HG02678 (cell line): Measurements from ENCODE around the gene CCDC183.
"Not testable (repeated sequence)": the region's sequence is repeated elsewhere in the genome, so short reads cannot be mapped to it uniquely, and the experiment has no call there.

ENCODE experiments used
- ATAC-seq: cut with Tn5 transposase; IDR thresholded peaks from one replicate; pipeline ENCODE4 v1.9.1; 2021; ENCODE audit warnings: mild to moderate bottlenecking, moderate library complexity; ENCODE audit not compliant: unreplicated experiment

Gene CCDC183

GRCh38 chr9:136837146-136837855 is 41.2 kb downstream of the CCDC183 start:
- ATAC-seq, result no peak

DNA sequence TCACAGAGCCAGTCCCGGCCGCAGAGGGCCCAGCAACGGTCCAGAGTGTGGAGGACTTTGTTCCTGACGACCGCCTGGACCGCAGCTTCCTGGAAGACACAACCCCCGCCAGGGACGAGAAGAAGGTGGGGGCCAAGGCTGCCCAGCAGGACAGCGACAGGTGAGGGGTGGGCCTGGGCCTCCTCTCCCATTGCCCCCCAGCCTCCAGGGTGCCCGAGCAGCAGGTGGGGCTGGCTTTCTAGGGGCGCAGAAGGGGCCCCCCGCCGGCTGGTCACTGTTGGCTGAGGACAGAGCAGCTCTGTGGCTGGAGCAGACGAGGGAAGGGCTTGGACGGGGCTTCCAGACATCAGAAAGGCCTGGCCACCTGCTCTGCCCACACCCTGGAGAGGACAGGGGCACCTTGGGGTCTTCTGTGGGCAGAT is 41.7 kb downstream of the CCDC183 start:
- not testable (repeated sequence) for ATAC-seq

DNA sequence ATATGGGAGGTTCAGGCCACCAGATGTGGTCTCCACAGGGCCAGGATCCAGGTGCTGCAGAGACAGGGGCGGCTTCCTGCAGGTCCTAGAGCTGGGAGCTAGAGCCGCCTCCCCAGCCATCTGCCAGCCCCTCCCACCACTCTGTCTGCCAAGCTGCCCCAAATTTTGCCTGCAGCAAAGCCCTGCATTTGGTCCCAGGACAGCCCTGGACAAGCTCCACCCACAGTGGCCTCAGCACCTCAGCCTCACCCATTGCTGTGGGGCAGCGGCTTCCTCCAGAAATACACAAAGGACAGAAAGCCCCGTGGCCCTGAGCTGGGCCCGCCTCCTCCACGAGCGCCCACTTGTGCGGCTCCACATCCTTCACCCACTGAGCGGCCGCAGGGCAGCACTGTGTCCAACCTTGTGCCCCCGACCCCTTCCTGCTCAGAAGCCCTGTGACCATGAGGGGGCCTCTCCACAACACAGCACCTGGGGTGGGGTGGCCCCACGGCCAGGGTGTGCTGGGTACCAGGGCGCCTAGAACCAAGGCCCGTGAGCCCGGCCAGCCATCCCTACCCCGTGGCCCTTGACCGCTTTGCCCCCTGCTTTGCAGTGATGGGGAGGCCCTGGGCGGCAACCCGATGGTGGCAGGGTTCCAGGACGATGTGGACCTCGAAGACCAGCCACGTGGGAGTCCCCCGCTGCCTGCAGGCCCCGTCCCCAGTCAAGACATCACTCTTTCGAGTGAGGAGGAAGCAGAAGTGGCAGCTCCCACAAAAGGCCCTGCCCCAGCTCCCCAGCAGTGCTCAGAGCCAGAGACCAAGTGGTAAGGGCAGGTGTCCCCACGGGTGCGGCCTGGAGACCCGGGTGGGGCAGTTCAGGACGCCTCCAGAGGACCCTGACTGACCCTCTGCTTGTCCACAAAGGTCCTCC is 42.4 kb downstream of the CCDC183 start:
- ATAC-seq, result no peak

GRCh38 chr9:136839229-136840139 is 43.3 kb downstream of the CCDC183 start:
- no peak for ATAC-seq

- no peak for ATAC-seq
Observed at GRCh38 chr9:136840140-136840876, 44.2 kb downstream of the CCDC183 start.

DNA sequence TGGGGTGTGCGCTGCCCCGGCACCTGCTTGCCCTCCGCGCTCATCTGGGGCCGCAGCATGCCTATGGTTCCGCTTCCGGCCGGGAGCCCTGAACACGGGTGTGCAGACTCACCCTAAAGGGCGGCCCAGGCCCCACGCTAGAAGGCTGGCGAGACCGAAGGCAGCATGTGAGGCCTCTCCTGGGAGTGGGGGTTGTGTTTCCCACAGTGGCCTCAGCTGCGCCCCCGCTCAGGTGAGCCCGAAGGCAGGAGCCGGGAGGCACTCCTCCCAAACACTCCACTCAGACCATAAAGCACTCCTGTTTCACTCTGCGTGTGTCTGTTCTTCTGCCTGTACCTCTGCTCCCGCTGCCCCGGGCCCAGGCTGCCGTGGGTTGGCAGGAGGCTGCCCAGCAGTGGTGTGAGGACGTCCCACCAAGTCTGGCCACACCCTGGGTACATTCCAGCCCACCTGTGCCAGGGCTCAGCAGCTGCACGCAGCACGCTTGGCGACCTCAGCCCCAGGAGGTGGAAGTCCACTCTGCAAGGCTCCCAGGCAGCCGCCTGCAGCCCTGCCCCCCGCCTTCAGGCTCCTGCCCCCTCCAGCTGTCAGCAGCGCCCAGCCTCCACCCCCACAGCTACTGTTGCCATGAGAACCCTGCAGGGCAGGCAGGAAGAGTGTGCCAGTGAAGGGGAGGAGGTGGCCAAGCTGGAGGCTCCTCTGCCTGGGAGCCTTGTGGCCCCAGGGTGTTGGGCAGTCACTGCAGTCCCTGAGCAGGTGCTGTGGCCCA is 44.9 kb downstream of the CCDC183 start:
- no peak for ATAC-seq

GRCh38 chr9:136841646-136842379 is 45.7 kb downstream of the CCDC183 start:
- not testable (repeated sequence) for ATAC-seq

DNA sequence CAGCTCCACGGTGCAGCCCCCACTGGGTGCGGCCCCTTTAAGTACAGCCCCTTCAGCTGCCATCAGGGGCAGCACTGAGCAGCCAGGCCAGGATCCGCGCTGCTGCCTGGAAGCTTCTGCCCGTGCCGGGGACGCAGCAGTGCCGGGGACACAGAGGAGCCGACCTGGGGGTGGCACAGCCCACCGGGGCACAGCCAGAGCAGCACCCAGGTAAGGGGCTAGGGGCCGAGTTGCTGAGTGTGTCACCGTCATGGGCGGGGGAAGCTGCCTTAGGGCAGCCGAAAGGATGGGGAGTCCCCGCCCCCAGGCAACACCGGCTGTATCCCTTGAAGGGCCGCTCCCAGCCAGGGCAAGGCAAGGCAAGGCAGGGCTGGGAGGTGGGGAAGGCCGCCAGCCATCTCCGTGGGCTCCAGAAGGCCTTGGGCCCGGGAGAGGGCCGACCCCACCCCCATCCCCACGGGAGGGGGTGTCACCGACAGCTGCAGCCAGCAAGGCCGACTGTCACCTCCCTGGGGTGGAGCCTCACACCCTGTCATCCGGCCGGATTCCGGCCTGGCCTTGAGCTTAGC is 46.3 kb downstream of the CCDC183 start, which contains the start of gene AJM1:
Gene AJM1 (plus strand): TSS at position 99 of the 569 bp plus-strand sequence. CDS start 1,937 bp downstream, outside the sequence.
- peak; percentile 78 for ATAC-seq

- not testable (repeated sequence) for ATAC-seq
Observed at GRCh38 chr9:136843159-136843800, 47.1 kb downstream of the CCDC183 start.

GRCh38 chr9:136843801-136844740 is 47.9 kb downstream of the CCDC183 start:
- not testable (repeated sequence) for ATAC-seq

GRCh38 chr9:136844761-136845464 is 48.8 kb downstream of the CCDC183 start:
- no peak for ATAC-seq

DNA sequence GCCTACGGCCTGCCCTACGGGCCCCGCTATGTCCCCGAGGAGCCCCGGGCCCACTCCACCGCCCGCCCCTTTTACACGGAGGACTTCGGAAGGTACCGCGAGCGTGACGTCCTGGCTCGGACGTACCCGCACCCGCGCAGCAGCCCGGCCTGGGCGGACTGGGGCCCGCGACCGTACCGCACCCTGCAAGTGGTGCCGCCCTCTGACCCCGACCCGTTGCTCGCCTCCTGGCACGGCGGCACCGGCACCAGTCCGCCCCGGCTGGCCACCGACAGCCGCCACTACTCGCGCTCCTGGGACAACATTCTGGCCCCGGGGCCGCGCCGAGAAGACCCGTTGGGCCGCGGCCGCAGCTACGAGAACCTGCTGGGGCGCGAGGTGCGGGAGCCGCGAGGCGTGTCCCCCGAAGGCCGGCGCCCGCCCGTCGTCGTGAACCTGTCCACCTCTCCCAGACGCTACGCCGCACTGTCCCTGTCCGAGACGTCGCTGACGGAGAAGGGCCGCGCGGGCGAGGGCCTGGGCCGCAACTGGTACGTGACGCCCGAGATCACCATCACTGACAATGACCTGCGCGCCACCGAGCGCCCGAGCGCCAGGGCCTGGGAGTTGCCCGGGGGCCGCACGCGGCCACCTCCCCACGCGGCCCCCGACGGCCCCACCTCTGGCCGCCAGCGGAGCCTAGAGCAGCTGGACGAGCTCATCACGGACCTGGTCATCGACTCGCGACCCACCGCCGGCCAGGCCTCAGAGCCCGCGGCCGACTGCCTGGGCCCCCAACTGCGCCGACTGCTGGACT is 49.5 kb downstream of the CCDC183 start:
- no peak for ATAC-seq

DNA sequence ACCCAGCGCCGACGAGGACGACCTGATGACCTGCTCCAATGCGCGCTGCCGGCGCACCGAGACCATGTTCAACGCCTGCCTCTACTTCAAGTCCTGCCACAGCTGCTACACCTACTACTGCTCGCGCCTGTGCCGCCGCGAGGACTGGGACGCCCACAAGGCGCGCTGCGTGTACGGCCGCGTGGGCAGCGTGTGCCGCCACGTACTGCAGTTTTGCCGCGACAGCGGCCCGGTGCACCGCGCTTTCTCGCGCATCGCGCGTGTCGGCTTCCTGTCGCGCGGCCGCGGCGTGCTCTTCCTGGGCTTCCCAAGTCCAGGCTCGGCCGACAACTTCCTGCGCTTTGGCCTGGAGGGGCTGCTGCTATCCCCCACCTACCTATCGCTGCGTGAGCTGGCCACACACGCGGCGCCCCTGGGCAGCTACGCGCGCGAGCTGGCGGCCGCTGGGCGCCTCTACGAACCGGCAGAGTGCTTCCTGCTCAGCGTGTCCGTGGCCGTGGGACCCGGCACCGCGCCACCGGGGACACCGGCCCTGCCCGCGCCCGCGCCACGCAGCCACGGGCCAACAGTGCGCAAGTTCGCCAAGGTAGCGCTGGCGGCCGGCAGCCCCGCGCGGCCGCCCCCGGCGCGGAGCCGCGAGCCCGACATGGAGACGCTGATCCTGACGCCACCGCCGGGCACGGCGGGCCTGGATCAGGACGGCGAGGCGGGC is 50.4 kb downstream of the CCDC183 start:
- no peak for ATAC-seq

GRCh38 chr9:136847088-136847825 is 51.1 kb downstream of the CCDC183 start:
- ATAC-seq, result no peak
